ENCODE data around the gene CRKL. TPM values are rescaled to one million over a fixed set of nuclear protein-coding genes. Genes with fewer than 3 reads are reported as not detected.
A peak's percentile ranks its signal among the peaks of the same experiment; 100 is the strongest.

CRKL gene
- total RNA-seq, 1 experiment from 2014 or later: 87.7 TPM

DNA sequence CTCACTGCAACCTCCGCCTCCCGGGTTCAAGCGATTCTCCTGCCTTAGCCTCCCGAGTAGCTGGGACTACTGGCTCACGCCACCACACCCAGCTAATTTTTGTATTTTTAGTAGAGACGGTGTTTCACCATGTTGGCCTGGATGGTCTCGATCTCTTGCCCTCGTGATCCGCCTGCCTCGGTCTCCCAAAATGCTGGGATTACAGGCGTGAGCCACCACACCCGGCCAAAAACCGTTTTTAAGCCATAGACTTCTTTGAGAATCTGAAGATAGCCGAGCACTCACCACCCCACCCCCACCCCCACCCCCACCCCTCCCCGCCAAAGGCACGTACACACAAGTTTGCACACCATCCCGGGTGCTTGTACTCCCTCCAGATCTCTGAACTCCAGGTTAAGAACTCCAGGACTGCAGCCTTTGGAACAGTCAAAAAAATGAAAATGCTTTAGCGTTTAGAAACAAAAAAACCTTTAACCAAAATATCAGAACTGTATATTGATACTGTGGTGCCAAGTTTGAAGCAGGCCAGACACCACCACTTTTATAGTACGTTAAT is 1.5 kb downstream of the CRKL start:
- H3K4me1 ChIP-seq (ENCODE audit: control insufficient read depth in 1 of 2, insufficient read depth in 2 of 2, low read length in 2 of 2): peaks cover 22 to 47% of the 10 kb centered on the region in 2 experiments; a peak in 3 of 4 replicates
- H2AFZ ChIP-seq (ENCODE audit: low read depth, low read length, poor library complexity, severe bottlenecking): no peak overlapping the region
- no TSS peak for BruUV-seq (replicated peaks)
- H3K27ac ChIP-seq (ENCODE audit: low read depth, low read length): peak overlapping the region; percentile 98
- no peaks in the 10 kb centered on the region for H3K9me3 ChIP-seq (ENCODE audit: control insufficient read depth in 1 of 2, insufficient read depth in 1 of 2, low read depth in 1 of 2, low read length in 2 of 2)
- H3K9me2 ChIP-seq (ENCODE audit: insufficient read depth): no peaks in the 10 kb centered on the region
- TF ChIP-seq SIN3A (IDR thresholded peaks at IDR 0.05; ENCODE audit: low read depth): no peak
- TF ChIP-seq, protein P1, sequence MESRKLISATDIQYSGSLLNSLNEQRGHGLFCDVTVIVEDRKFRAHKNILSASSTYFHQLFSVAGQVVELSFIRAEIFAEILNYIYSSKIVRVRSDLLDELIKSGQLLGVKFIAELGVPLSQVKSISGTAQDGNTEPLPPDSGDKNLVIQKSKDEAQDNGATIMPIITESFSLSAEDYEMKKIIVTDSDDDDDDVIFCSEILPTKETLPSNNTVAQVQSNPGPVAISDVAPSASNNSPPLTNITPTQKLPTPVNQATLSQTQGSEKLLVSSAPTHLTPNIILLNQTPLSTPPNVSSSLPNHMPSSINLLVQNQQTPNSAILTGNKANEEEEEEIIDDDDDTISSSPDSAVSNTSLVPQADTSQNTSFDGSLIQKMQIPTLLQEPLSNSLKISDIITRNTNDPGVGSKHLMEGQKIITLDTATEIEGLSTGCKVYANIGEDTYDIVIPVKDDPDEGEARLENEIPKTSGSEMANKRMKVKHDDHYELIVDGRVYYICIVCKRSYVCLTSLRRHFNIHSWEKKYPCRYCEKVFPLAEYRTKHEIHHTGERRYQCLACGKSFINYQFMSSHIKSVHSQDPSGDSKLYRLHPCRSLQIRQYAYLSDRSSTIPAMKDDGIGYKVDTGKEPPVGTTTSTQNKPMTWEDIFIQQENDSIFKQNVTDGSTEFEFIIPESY (IDR thresholded peaks at IDR 0.05; ENCODE audit: extremely low read depth, insufficient replicate concordance, low read length): no peak
- no peak for TF ChIP-seq ELF1 (IDR thresholded peaks at IDR 0.05; ENCODE audit: borderline replicate concordance, low read depth)
- TF ChIP-seq SP1 (IDR thresholded peaks at IDR 0.05; ENCODE audit: low read depth): no peak
- no peak for TF ChIP-seq YY1 (IDR thresholded peaks at IDR 0.05; ENCODE audit: extremely low read depth, insufficient replicate concordance, low read depth, low read length)
- no peak for TF ChIP-seq POLR2A (IDR thresholded peaks at IDR 0.05; ENCODE audit: borderline replicate concordance, extremely low read depth, insufficient read depth, insufficient read length)
- TF ChIP-seq RAD21 (IDR thresholded peaks at IDR 0.05; ENCODE audit: low read depth): no peak
- TF ChIP-seq TCF7L2 (IDR thresholded peaks at IDR 0.05; ENCODE audit: borderline replicate concordance, extremely low read depth, insufficient read depth, insufficient read length): no peak
- no peak for TF ChIP-seq ZFX (IDR thresholded peaks at IDR 0.05)
- no peak for TF ChIP-seq JUND (IDR thresholded peaks at IDR 0.05)
- TF ChIP-seq EZH2phosphoT487 (IDR thresholded peaks at IDR 0.05; ENCODE audit: borderline replicate concordance): no peak
- TF ChIP-seq, protein P2, sequence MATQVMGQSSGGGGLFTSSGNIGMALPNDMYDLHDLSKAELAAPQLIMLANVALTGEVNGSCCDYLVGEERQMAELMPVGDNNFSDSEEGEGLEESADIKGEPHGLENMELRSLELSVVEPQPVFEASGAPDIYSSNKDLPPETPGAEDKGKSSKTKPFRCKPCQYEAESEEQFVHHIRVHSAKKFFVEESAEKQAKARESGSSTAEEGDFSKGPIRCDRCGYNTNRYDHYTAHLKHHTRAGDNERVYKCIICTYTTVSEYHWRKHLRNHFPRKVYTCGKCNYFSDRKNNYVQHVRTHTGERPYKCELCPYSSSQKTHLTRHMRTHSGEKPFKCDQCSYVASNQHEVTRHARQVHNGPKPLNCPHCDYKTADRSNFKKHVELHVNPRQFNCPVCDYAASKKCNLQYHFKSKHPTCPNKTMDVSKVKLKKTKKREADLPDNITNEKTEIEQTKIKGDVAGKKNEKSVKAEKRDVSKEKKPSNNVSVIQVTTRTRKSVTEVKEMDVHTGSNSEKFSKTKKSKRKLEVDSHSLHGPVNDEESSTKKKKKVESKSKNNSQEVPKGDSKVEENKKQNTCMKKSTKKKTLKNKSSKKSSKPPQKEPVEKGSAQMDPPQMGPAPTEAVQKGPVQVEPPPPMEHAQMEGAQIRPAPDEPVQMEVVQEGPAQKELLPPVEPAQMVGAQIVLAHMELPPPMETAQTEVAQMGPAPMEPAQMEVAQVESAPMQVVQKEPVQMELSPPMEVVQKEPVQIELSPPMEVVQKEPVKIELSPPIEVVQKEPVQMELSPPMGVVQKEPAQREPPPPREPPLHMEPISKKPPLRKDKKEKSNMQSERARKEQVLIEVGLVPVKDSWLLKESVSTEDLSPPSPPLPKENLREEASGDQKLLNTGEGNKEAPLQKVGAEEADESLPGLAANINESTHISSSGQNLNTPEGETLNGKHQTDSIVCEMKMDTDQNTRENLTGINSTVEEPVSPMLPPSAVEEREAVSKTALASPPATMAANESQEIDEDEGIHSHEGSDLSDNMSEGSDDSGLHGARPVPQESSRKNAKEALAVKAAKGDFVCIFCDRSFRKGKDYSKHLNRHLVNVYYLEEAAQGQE (IDR thresholded peaks at IDR 0.05; ENCODE audit: low read depth): no peak
- TF ChIP-seq EZH2 (IDR thresholded peaks at IDR 0.05): no peak
- H3K27me3 ChIP-seq (ENCODE audit: insufficient read depth, low read length): no peaks in the 10 kb centered on the region
- peaks cover 65% of the 10 kb centered on the region for H3K79me2 ChIP-seq (ENCODE audit: insufficient read depth, low read length)
- peaks cover 7 to 9% of the 10 kb centered on the region in 2 experiments; a peak in 3 of 4 replicates for H3K36me3 ChIP-seq (ENCODE audit: control insufficient read depth in 1 of 2, insufficient read depth in 2 of 2, low read length in 2 of 2)
- DNase-seq (ENCODE audit: low read depth, low spot score) (no peak), ATAC-seq (no peak)
- POLR2A ChIA-PET: no interaction called here
- CTCF ChIA-PET: no interaction called here
- intact Hi-C loops (cut with micrococcal nuclease): loop anchor here (5.0 kb wide), 1 partner anchor 39 kb away; no protein-coding TSS in a partner anchor
- RAD21 ChIA-PET (ENCODE audit: low non-redundant PET in 1 of 2, low total read pairs in 2 of 2, uncharacterized antibody in 2 of 2, unreplicated experiment in 2 of 2): no interaction called here
- peaks cover 24% of the 10 kb centered on the region for H4K20me1 ChIP-seq (ENCODE audit: insufficient read depth)
- H3K4me3 ChIP-seq (replicated peaks in 1 of 2; ENCODE audit: low read depth in 1 of 2, low read length in 2 of 2): peak overlapping the region; percentile 97 to 100
- H3K9ac ChIP-seq (ENCODE audit: low read length): peak overlapping the region; percentile 98
- H3K4me2 ChIP-seq (ENCODE audit: low read length): peak overlapping the region; percentile 96

Data from HCT116 (cell line).